ENCODE measurements around the gene ZNF654. TPM values are rescaled to one million over a fixed set of nuclear protein-coding genes. Genes with fewer than 3 reads are reported as not detected.

The ZNF654 gene
- total and polyA plus RNA-seq, 2 donors (not counting 3 experiments of a cell fraction or from before 2014, with no cell fraction given) = 2.9 to 14.6 TPM

DNA sequence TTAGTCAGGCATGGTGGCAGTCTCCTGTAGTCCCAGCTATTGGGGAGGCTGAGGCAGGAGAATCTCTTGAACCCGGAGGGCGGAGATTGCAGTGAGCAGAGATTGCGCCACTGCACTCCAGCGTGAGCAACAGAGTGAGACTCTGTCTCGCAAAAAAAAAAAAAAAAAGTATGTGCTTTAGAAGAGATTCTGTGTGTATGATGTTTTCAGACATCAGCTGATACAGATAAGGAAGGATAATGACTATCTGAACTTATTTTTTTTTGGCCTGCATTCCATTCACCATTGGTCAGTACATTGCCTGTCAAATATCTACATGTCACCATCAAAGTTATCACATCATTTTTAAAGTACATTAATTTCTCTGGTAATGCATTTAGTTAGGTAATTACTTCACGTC lies 108.1 kb downstream of the ZNF654 start:
- CTCF ChIA-PET = interaction anchor here (0.6 kb wide), 1 partner anchor 13 kb away, joined by 4 read pairs; no protein-coding TSS in a partner anchor
- no peak overlapping the region for H3K27ac ChIP-seq (ENCODE audit: insufficient read depth, low read depth, low read length)

DNA sequence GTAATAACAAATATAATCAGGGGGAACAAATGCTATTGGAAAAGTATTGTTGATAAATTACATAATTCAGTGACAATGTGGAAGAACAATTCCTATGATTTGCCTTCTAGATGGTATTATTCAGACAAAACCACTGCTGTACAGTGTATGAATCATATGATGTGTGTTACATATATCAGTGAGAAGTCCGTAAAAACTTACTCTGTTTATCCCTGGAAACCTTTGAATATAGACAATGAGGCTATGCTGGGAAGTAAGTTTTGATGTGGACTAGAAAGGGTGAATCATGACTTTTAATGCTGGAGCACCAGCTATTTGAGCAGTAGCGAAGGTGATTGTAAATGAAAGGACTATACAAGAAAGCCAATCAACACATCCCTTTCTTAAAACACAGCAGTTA lies 108.6 kb downstream of the ZNF654 start:
- TF ChIP-seq, protein P1, sequence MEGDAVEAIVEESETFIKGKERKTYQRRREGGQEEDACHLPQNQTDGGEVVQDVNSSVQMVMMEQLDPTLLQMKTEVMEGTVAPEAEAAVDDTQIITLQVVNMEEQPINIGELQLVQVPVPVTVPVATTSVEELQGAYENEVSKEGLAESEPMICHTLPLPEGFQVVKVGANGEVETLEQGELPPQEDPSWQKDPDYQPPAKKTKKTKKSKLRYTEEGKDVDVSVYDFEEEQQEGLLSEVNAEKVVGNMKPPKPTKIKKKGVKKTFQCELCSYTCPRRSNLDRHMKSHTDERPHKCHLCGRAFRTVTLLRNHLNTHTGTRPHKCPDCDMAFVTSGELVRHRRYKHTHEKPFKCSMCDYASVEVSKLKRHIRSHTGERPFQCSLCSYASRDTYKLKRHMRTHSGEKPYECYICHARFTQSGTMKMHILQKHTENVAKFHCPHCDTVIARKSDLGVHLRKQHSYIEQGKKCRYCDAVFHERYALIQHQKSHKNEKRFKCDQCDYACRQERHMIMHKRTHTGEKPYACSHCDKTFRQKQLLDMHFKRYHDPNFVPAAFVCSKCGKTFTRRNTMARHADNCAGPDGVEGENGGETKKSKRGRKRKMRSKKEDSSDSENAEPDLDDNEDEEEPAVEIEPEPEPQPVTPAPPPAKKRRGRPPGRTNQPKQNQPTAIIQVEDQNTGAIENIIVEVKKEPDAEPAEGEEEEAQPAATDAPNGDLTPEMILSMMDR (IDR thresholded peaks at IDR 0.05; ENCODE audit: extremely low read depth in 1 of 2, insufficient read depth in 1 of 2, low read depth in 1 of 2, low read length in 2 of 2) = no peak
- intact Hi-C loops (cut with micrococcal nuclease) (no loop called here), dilution Hi-C loops (cut with MboI; ENCODE audit: extremely low pct_ligation_motif_present, low sequenced_read_pairs) (no loop called here)
- POLR2A ChIA-PET = no interaction called here
- H3K79me2 ChIP-seq (ENCODE audit: control insufficient read depth, insufficient read depth, low read length) = no peaks in the 10 kb centered on the region
- H3K9ac ChIP-seq (replicated peaks; ENCODE audit: extremely low read depth, insufficient read depth, low read length) = no peak overlapping the region
- H3K4me3 ChIP-seq (replicated peaks in 1 of 3; ENCODE audit: insufficient read depth in 1 of 3, low read depth in 1 of 3, low read length in 3 of 3) = no peak overlapping the region
- no peaks in the 10 kb centered on the region for H3K4me1 ChIP-seq (ENCODE audit: control insufficient read depth, extremely low read depth, insufficient read depth, low read length)
- CTCF ChIA-PET = interaction anchor here (0.6 to 1.7 kb wide), 2 partner anchors 12 kb away, joined by 4 read pairs; no protein-coding TSS in a partner anchor
- no peaks in the 10 kb centered on the region for H4K20me1 ChIP-seq (replicated peaks; ENCODE audit: control insufficient read depth, extremely low read depth, insufficient read depth, low read length)
- no peaks in the 10 kb centered on the region for H3K9me1 ChIP-seq (replicated peaks; ENCODE audit: control insufficient read depth, extremely low read depth, insufficient read depth, low read length)
- no peaks in the 10 kb centered on the region for H3K36me3 ChIP-seq (ENCODE audit: control insufficient read depth in 2 of 2, extremely low read depth in 1 of 2, insufficient read depth in 2 of 2, low read length in 2 of 2)
- no peak overlapping the region for H3K27ac ChIP-seq (ENCODE audit: insufficient read depth, low read depth, low read length)
- no peaks in the 10 kb centered on the region for H3K9me3 ChIP-seq (replicated peaks; ENCODE audit: control insufficient read depth, insufficient read depth, low read length)
- DNase-seq (ENCODE audit: low read depth, low spot score) (no peak), FAIRE-seq (no peak)
- BruUV-seq (replicated peaks) = no TSS peak
- no peak overlapping the region for H2AFZ ChIP-seq (ENCODE audit: low read depth, low read length)
- H3K27me3 ChIP-seq (ENCODE audit: control insufficient read depth in 2 of 2, insufficient read depth in 2 of 2, low read length in 2 of 2) = no peaks in the 10 kb centered on the region
- H3K4me2 ChIP-seq (ENCODE audit: insufficient read depth, low read length) = no peak overlapping the region

More for the DNA sequence above, 108.1 kb downstream of the ZNF654 start:
- no peaks in the 10 kb centered on the region for H3K36me3 ChIP-seq (ENCODE audit: control insufficient read depth in 2 of 2, extremely low read depth in 1 of 2, insufficient read depth in 2 of 2, low read length in 2 of 2)
- H3K9me3 ChIP-seq (replicated peaks; ENCODE audit: control insufficient read depth, insufficient read depth, low read length) = no peaks in the 10 kb centered on the region
- POLR2A ChIA-PET = no interaction called here
- dilution Hi-C loops (cut with MboI; ENCODE audit: extremely low pct_ligation_motif_present, low sequenced_read_pairs) = no loop called here
- H3K4me3 ChIP-seq (replicated peaks in 1 of 3; ENCODE audit: insufficient read depth in 1 of 3, low read depth in 1 of 3, low read length in 3 of 3) = no peak overlapping the region
- H3K9me1 ChIP-seq (replicated peaks; ENCODE audit: control insufficient read depth, extremely low read depth, insufficient read depth, low read length) = no peaks in the 10 kb centered on the region
- H4K20me1 ChIP-seq (replicated peaks; ENCODE audit: control insufficient read depth, extremely low read depth, insufficient read depth, low read length) = no peaks in the 10 kb centered on the region
- DNase-seq (ENCODE audit: low read depth, low spot score) (no peak), FAIRE-seq (no peak)
- H3K4me1 ChIP-seq (ENCODE audit: control insufficient read depth, extremely low read depth, insufficient read depth, low read length) = no peaks in the 10 kb centered on the region
- TF ChIP-seq POLR2A (IDR thresholded peaks at IDR 0.05; ENCODE audit: low read depth, low read length) (no peak), FOS (IDR thresholded peaks at IDR 0.05; ENCODE audit: borderline replicate concordance, insufficient read depth, low read length) (no peak), POLR2AphosphoS5 (IDR thresholded peaks at IDR 0.05; ENCODE audit: insufficient read depth, low read depth, low read length) (no peak), GATA2 (IDR thresholded peaks at IDR 0.05; ENCODE audit: insufficient read depth, insufficient read length, low read depth, low read length) (no peak)
- TF ChIP-seq, protein P2, sequence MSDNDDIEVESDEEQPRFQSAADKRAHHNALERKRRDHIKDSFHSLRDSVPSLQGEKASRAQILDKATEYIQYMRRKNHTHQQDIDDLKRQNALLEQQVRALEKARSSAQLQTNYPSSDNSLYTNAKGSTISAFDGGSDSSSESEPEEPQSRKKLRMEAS (IDR thresholded peaks at IDR 0.05; ENCODE audit: insufficient read depth, insufficient read length) = no peak
- H3K9ac ChIP-seq (replicated peaks; ENCODE audit: extremely low read depth, insufficient read depth, low read length) = no peak overlapping the region
- intact Hi-C loops (cut with micrococcal nuclease) = no loop called here
- H3K27me3 ChIP-seq (ENCODE audit: control insufficient read depth in 2 of 2, insufficient read depth in 2 of 2, low read length in 2 of 2) = no peaks in the 10 kb centered on the region
- H3K79me2 ChIP-seq (ENCODE audit: control insufficient read depth, insufficient read depth, low read length) = no peaks in the 10 kb centered on the region
- BruUV-seq (replicated peaks) = no TSS peak
- no peak overlapping the region for H3K4me2 ChIP-seq (ENCODE audit: insufficient read depth, low read length)
- no peak overlapping the region for H2AFZ ChIP-seq (ENCODE audit: low read depth, low read length)

Measured in endothelial cell of umbilical vein (primary cell).